Keratinocyte (primary cell): ENCODE measurements around the gene HRAS.

ENCODE experiments used
- EZH2 ChIP-seq: IDR thresholded peaks from one replicate; pipeline ENCODE4 v1.6.1; 2012; ENCODE audit warnings: inconsistent platforms, mild to moderate bottlenecking, low read length, moderate library complexity
- TF ChIP-seq, protein P1 (sequence below), 3 experiments: IDR thresholded peaks in 1 of 3; conservative IDR thresholded peaks in 1 of 3; optimal IDR thresholded peaks in 1 of 3; 2 replicates in 2 of 3; 3 replicates in 1 of 3; pipeline versions ENCODE3 to v1.5.1; 2011; ENCODE audit warnings: low read length in 3 of 3, mild to moderate bottlenecking in 3 of 3, moderate library complexity in 2 of 3, control low read depth in 1 of 3, inconsistent platforms in 1 of 3; ENCODE audit not compliant: insufficient read depth in 2 of 3; ENCODE audit errors: extremely low read depth in 1 of 3

- TF ChIP-seq EZH2 = no peak
- TF ChIP-seq, protein P1, sequence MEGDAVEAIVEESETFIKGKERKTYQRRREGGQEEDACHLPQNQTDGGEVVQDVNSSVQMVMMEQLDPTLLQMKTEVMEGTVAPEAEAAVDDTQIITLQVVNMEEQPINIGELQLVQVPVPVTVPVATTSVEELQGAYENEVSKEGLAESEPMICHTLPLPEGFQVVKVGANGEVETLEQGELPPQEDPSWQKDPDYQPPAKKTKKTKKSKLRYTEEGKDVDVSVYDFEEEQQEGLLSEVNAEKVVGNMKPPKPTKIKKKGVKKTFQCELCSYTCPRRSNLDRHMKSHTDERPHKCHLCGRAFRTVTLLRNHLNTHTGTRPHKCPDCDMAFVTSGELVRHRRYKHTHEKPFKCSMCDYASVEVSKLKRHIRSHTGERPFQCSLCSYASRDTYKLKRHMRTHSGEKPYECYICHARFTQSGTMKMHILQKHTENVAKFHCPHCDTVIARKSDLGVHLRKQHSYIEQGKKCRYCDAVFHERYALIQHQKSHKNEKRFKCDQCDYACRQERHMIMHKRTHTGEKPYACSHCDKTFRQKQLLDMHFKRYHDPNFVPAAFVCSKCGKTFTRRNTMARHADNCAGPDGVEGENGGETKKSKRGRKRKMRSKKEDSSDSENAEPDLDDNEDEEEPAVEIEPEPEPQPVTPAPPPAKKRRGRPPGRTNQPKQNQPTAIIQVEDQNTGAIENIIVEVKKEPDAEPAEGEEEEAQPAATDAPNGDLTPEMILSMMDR (optimal IDR thresholded peaks at IDR 0.05 in 1 of 3, IDR thresholded peaks at IDR 0.05 in 1 of 3, conservative IDR thresholded peaks at IDR 0.05 in 1 of 3; ENCODE audit: extremely low read depth in 1 of 3, insufficient read depth in 2 of 3, low read length in 3 of 3) = no peak
These were observed 6.3 kb downstream of the HRAS start for GRCh38 chr11:528815-529727.
